ENCODE results near the gene TBXAS1.

DNA sequence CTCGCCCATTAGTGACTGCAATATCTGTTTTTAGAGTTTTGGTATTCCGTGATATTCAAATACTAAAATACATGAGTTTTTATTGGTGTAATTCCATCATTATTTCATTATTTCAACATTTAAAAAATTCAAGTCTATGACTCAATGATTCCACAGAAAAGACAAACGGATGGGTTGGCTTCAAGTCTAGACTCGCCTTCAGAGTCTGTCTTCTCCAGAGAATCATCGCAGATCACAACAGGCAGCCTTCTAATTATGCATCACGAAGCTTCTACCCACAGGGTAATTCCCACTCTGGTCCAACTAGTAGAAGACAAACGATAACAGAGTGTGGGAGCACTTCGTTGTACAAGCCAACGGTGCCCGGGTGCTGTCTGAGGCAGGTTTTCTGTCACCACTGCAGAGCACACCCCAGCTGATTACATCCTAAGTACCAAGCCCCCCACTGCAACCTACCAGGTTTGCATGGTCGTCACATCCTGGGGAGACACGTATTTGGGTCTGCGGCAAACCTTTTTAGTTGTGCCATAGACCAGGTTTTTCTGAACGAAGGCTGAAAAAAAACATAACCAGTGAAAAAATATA lies 204.8 kb downstream of the TBXAS1 start:
- no peak for TF ChIP-seq POLR2A (IDR thresholded peaks at IDR 0.05)
- TF ChIP-seq, protein P1, sequence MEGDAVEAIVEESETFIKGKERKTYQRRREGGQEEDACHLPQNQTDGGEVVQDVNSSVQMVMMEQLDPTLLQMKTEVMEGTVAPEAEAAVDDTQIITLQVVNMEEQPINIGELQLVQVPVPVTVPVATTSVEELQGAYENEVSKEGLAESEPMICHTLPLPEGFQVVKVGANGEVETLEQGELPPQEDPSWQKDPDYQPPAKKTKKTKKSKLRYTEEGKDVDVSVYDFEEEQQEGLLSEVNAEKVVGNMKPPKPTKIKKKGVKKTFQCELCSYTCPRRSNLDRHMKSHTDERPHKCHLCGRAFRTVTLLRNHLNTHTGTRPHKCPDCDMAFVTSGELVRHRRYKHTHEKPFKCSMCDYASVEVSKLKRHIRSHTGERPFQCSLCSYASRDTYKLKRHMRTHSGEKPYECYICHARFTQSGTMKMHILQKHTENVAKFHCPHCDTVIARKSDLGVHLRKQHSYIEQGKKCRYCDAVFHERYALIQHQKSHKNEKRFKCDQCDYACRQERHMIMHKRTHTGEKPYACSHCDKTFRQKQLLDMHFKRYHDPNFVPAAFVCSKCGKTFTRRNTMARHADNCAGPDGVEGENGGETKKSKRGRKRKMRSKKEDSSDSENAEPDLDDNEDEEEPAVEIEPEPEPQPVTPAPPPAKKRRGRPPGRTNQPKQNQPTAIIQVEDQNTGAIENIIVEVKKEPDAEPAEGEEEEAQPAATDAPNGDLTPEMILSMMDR (IDR thresholded peaks at IDR 0.05), result no peak

Data from heart left ventricle (tissue), 13 donors.